GM18519 (cell line): ENCODE results near the gene ZNF438.
"Not testable (repeated sequence)": the region's sequence is repeated elsewhere in the genome, so short reads cannot be mapped to it uniquely, and the experiment has no call there.

Experiments used
- ATAC-seq: cut with Tn5 transposase; IDR thresholded peaks from one replicate; pipeline ENCODE4 v1.9.1; 2021; ENCODE audit warnings: mild to moderate bottlenecking, moderate library complexity; ENCODE audit not compliant: unreplicated experiment, low FRiP score

Gene ZNF438

DNA sequence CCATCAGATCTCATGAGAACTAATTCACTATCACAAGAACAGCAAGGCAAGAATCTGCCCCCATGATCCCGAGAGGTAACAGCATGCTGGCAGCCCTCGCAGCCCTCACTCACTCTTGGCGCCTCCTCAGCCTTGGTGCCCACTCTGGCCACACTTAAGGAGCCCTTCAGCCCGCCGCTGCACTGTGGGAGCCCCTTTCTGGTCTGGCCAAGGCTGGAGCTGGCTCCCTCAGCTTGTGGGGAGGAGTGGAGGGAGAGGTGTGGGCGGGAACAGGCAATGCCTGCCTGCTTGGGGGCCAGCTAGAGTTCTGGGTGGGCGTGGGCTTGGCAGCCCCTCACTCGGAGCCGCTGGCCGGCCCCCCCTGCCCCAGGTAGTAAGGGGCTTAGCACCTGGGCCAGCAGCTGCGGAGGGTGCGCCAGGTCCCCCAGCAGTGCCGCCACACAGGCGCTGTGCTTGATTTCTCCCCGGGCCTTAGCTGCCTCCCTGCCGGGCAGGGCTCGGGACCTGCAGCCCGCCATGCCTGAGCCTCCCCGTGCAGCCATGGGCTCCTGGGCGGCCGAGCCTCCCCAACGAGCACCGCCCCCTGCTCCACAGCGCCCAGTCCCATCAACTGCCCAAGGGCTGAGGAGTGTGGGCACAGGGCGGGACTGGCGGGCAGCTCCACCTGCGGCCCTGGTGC is 24.0 kb upstream of the ZNF438 start:
- ATAC-seq = no peak

DNA sequence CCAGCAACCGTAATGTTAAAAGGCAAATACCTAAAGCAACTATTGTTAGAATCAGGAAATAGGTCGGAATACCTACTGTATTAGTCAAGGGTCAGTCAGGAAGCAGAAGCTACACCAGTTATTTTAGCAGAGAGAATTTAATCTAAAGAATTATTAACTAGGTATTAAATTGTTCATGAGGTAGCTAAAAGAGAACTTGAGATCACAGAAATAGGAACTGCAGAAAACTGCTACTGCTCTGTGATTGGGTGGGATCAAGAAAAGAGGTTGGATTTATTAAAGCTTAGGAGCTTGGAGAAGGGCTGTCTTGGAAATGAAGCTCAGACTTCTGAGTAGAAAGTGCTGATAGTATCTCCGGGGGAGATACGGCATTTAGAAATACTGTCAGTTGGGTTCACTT is 20.0 kb upstream of the ZNF438 start:
- ATAC-seq = no peak

DNA sequence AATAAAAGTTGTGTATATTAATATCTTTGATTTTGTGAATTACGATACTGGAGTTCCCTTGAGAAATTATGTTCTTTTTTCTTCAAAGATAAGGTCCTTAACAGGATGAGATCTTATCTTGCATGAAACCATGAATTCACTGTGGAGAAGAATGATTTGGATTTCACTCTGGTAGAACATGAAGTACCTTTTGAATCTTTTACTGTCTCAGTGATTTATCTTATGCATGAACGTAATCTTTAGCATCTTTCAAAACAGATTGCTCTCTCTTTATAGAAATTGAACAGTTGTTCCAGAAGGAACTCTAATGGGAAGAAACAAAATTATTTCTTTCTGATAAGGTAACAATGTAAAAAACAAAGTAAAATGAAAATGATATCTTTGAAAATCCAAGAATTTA is 11.0 kb upstream of the ZNF438 start:
- no peak for ATAC-seq

DNA sequence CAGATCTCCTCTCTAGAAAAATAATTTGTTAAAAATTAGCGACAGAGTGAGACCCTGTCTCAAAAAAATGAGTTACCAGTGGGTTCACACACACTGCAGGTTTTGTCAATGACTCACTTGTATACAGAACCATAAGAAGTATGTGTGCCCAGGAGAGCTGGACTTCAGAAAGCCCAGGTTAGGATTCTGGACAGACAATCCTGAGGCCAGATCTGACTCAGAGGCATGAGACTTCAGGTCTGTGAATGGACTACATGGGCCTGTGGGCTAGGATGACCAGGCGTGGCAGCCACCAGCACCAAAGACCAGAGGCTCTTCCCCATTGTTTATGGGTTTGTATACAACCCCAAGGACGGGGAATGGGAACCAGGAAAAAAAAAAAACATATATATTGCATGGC is 9.3 kb upstream of the ZNF438 start:
- ATAC-seq = no peak

DNA sequence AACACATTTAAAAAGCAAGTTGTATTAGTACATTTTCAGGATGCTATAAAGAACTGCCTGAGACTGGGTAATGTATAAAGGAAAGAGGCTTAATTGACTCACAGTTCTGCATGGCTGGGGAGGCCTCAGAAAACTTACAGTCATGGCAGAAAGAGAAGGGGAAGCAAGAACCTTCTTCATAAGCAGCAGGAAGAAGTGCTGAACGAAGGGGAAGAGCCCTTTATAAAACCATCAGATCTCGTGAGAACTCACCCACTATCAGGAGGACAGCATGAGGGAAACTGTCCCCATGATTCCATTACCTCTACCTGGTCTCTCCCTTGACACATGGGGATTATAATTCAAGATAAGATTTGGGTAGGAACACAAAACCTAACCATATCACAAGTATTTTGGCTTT is 7.3 kb upstream of the ZNF438 start:
- ATAC-seq = not testable (repeated sequence)

DNA sequence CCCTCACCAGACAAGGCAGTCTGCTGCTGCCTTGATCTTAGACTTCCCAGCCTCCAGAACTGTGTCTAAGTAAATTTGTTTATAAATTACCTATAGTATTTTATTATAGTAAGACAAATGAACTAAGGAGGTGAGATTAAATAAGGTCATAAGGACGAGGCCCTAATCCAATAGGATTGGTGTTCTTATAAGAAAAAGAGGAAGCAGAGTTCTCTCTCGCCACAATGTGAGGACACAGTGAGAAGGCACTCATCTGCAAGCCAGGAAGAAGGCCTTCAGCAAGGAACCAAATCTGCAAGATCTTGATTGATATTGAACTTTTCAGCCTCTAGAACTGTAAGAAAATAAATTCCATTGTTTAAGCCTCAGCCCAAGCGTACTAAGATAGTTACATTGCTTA is 6.1 kb upstream of the ZNF438 start:
- no peak for ATAC-seq

DNA sequence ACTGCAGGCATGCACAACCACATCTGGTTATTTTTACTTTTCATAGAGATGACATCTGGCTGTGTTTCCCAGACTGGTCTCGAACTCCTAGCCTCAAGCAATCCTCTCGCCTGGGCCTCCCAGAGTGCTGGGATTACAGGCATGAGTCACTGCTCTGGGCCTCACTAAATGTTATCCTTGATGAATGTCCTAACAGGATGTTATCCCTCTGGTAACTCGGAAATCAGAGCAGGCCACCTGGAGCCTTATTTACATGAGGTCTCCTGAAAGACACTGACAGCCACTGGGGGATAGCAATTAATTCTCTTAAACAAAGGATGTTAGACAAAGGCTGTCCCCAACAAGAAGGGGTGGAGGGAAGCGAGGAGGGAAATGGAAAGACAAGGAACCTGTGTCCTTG is 4.5 kb upstream of the ZNF438 start:
- ATAC-seq = no peak

DNA sequence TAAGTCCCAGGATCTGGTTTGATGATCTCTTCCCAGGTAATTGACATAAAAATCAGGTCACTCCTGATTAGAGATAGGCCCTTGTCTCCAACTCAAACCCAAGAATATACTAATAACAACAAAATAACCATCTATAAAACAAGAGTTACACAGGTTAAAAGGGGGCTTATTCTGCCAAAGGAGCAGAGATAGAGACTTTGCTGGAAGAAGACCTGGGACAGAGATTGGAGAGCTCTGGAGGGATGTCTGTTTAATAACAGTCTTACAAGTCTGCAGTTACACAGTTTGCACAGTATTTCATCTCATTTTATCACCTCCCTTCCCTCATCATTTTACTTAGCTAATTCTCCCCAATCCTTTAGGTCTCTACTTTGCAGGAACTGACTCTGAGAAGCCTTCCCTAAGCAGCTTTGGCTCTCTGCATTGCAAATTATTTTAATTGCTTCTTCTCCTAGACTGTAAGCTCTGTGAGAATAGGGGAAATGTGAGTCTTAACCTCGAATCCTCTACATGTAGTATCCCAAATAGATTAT is 3.7 kb upstream of the ZNF438 start:
- no peak for ATAC-seq

DNA sequence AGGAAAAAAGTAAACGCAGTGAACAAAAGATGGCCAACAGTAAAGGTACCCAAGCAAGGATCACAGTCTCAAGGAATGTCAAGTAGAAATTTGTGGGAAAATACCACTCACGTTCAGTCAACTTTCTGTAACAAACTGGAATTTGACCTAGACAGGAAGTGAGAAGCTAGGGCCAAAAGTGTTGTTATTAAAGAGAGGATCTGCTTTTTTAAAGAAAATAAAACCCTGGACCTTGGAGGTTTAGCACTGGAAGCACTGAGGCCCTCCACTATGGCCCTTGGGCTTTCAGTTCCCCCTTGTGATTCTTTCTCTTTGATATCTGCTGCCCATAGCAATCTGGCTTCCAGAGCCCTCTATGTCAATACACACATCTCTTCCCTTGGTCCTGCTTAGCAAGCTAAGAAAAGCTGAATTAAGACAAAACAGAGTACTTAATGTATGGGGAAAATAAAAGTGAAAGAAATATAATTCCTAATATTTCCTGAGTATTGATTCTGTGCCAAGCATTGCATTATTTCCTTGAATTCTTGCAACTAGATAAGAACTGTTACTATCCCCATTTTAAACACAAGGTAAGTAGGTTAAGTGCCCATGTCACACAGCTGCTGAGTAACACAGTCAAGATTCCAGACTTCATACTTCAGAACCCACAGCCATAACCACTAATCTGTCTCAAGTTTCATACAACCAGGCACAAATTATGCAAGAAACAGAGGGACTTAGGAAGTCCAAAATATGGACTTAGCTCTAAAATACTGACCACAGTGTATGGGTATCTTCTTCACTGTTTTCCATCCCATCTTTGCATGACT is 2.6 kb upstream of the ZNF438 start:
- no peak for ATAC-seq

DNA sequence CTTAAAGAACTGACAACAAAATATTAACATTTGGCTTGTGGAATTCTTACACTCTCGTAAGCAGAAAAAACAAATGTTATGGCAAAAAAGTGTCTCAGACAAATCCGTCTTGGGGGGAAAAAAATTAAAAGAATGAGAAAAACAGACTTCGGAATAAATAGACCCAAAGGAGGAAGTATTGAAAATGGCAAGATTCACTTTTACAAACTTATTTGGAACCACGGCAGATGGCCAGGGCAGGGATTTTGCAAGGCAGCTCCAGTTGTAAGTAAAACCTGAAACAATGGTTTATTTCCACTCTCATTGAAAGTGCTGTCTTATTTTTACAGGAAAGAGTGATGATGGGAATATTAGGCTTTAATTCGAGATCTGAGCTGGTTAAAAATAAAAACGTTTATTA is 1.5 kb upstream of the ZNF438 start:
- ATAC-seq = no peak

DNA sequence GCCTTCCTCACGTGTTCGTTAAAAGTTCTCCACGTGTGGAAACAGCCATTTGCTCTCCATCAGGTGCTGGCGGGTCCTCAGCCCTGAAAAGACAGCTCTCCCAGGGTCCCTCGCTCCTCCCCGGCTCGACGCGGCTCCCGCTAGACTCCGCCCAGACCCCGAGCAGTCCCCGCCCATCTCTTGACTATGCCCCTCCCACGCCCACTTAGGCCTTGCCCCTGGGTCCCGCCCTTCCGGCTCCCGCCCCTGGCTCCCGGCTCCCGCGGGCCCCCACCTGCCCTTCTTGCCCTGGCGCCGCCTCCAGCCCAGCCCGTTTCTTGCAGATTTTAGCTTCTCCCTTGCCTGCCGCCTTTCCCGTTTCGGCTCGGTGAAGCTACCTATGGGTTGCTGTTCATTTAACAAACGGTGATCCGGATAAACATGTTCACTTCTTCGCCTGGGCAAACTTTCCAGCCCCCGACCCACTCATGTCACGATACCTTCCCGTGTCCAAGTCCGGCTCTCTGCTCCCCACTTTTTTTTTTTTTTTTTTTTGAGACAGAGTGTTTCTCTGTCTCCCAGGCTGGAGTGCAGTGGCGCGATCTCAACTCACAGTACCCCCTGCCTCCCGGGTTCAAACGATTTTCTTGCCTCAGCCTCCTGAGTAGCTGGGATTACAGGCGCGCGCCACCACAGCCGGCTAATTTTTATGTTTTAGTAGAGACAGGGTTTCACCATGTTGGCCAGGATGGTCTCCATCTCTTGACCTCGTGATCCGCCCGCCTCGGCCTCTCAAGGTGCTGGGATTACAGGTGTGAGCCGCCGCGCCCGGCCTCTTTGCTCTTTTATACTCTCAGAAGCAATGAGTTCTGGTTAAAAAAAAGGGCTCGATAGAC is 830 bp upstream of the ZNF438 start:
- peak; percentile 46 for ATAC-seq

DNA sequence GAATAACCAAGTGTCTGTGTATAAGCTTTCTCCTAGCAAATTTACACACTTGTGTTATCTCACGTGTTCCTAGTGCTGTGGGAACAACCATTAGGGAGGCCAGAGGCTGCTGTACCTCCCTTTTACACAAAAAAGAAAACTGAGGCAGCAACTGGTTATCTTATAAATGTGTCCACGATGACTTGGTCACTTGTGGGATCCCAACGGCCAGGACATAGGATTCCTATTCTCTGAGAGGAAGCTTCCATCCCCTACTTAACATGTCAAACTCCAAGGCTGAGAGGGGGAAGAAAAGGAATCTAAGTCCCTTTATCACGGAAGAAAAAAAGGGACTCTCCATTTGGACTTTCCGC is 484 bp downstream of the ZNF438 start:
- no peak for ATAC-seq

DNA sequence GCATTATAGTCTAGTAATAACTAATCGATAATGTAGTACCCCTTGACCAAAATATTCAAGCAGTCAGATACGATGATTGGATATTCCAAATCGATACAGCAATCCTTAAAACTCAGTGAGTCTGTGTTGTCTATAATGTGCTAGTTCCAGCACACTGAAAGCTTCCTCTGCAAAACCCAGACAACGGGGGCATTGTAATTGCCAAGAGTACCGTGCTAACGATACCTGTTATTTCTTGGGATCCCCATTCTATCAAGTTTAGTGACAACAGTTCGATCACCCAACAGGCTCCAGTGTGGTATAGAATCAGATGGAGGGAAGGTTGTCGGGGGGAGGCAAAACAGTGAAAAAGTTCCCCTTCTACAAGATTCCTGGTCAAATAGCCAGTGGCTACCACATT is 865 bp downstream of the ZNF438 start:
- no peak for ATAC-seq

DNA sequence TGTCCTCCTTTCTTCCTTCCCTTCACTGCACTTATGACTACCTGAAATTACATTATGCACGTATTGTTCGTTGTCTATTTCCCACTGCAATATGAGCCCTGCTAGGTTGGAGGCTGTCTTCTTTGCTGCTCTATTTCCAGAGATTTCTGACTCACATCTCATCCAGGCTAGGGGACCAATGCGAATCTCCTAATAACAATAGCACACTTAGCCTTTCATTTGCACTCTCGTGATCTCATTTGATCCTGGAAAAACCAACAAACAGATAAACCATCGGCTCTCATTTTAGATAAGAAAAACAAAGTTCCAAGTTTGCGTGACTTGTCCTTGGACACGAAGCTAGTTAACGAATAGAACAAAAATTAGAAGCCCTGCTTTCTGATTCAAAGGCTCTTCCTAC is 1.4 kb downstream of the ZNF438 start:
- no peak for ATAC-seq

DNA sequence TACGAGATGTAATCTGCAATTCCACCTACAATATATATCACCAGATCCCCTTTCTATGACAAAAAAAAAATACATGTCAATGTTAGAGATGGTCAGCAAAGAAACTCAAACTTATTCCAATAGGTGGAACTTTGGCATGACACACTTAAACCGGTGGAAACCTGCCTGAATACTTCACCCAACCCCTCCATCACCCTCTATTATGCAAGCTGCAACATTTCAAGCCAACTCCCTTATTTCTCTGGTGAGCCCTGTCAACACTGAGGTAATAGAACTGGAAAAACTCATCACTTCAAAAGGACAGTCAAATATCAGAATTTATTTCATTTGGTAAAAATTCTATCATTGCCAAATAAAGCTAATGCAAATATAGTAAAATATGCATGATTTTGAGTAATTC is 3.6 kb downstream of the ZNF438 start:
- no peak for ATAC-seq

DNA sequence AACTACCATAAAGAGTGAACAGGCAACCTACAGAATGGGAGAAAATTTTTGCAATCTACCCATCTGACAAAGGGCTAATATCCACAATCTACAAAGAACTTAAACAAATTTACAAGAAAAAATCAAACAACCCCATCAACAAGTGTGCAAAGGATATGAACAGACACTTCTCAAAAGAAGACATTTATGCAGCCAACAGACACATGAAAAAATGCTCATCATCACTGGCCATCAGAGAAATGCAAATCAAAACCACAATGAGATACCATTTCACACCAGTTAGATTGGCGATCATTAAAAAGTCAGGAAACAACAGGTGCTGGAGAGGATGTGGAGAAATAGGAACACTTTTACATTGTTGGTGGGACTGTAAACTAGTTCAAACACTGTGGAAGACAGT is 5.4 kb downstream of the ZNF438 start:
- not testable (repeated sequence) for ATAC-seq

DNA sequence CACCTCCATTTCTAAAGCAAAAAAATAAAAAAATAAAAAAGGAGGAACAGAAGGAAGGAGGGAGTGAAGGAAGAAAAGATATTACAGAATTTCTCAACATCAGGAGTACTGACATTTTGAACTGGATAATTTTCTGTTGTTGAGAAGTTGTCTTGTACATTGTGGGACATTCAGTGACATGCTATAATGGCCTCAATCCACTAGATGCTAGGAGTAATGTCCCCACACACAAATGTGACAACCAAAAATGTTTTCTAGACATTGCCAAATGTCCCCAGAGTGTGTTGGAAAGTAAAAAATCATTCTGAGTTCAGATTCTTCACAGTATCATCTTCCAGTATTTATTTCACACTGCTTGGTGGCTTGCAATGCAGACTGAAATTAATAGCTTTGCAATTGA is 6.5 kb downstream of the ZNF438 start:
- ATAC-seq = no peak

DNA sequence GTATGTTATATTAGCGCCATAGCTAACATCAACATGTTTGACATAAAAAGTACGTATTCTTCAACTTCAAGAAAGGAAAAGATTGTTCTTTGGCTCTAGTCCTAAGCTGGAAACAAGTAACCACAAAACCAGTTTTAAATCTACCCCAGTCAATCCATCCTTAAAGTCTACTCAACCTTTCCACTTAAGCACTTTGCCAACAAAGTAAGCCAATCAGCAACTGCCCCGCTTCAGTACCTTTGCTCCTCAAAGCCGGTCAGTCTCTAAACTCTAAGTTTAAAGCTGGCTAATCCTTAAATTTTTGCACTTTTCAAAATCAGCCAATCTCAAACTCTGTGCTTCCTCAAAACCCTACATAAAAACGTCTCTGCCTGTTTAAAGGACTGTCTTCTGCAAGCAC is 8.1 kb downstream of the ZNF438 start:
- ATAC-seq = no peak

DNA sequence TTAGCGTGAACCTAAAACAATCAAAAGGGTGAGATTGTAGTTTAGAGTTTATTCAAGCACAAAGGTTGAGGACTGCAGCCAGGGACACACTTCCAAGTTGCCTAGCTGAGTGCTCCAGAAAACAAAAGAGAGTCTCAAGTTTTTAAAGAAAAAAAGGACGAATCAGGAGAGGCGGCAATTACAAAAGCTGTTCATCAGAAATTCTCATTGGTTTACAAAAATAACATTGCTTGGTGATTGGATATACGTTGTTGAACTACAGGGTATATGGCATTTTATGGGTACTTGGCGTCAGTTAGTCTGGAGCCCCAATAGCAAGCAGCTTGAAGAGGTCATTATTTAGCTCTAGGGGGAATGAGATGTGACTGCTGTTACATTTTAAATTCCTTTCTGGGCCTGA is 11.5 kb downstream of the ZNF438 start:
- no peak for ATAC-seq

DNA sequence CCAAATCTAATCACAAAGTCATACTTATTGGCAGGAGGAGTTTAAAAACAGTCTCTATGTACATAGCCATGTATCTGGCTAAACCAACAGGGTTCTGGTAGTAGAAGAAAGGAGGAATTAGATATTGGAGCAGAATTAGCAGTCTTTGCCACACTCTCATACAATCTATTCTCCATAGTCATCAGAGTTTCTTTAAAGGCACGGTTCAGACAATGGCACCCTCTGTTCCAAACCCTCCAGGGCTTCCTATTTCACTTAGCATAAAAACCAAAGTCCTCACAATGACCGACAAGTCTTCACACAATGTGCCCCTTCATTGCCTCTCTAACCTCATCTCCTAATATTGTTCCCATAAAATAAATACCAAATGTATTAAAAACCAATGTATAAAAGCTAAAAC is 12.7 kb downstream of the ZNF438 start:
- ATAC-seq = no peak

DNA sequence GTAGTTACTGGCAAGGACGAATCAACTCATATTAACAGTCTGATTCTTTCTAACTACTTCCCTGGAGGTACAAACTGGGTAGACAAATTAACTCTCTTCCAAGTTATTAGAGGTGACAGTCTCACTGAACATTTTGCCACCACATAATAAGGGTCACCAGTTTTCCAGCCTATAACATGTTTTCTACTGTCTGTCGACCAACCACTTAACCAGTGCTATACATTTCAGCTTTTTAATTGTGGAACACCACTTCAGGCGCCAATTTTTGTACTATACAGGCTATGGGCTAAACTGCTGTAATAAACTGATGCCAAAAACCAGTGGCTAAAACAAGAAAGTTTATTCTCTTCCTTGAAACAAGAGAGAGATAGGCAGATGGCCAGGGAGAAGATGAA is 13.3 kb downstream of the ZNF438 start:
- ATAC-seq = no peak
